Kidney (tissue), 14 donors: Measurements from ENCODE around the gene CAMK4. TPM values are rescaled to one million over a fixed set of nuclear protein-coding genes. Genes with fewer than 3 reads are reported as not detected.

ENCODE experiments used
- DNase-seq, 5 donors: peaks; one replicate each; pipeline ENCODE4 v3.0.0-alpha.2; 2013 to 2020
- FAIRE-seq: peaks from 2 replicates; lab custom pipeline; 2012; peaks lifted over from hg19 to GRCh38; lab: Jason Lieb, UNC
- H3K27ac ChIP-seq, 2 donors: one replicate each; pipeline ENCODE4 v1.7.0; 2013; ENCODE audit warnings: low read depth in 2 of 2, low read length in 2 of 2, inconsistent platforms in 1 of 2
- H3K27me3 ChIP-seq: one replicate; pipeline ENCODE4 v1.7.1; 2013; ENCODE audit warnings: low read length, inconsistent platforms; ENCODE audit not compliant: control insufficient read depth, insufficient read depth
- H3K36me3 ChIP-seq, 3 donors: one replicate each; pipeline versions ENCODE4 v1.7.0 to v1.7.1; 2013; ENCODE audit warnings: low read length in 3 of 3, control low read depth in 1 of 3, inconsistent platforms in 1 of 3; ENCODE audit not compliant: insufficient read depth in 3 of 3, control insufficient read depth in 2 of 3
- H3K4me1 ChIP-seq, 3 donors: one replicate each; pipeline versions ENCODE4 v1.7.0 to v1.7.1; 2013; ENCODE audit warnings: low read length in 3 of 3, inconsistent platforms in 1 of 3, low read depth in 1 of 3; ENCODE audit not compliant: control insufficient read depth in 2 of 3, insufficient read depth in 2 of 3
- H3K4me3 ChIP-seq, 3 donors: one replicate each; pipeline versions ENCODE4 v1.7.0 to v1.8.1; 2013; ENCODE audit warnings: low read length in 3 of 3, control low read depth in 1 of 3, inconsistent platforms in 1 of 3
- H3K9ac ChIP-seq, 3 donors: one replicate each; pipeline versions ENCODE4 v1.7.0 to v1.7.1; 2013; ENCODE audit warnings: low read length in 3 of 3, control low read depth in 1 of 3, inconsistent platforms in 1 of 3
- H3K9me3 ChIP-seq, 3 donors: one replicate each; pipeline versions ENCODE4 v1.7.0 to v1.7.1; 2013; ENCODE audit warnings: low read length in 3 of 3, control low read depth in 1 of 3, inconsistent platforms in 1 of 3; ENCODE audit not compliant: control insufficient read depth in 2 of 3, insufficient read depth in 1 of 3
- CTCF ChIP-seq: IDR thresholded peaks from 3 replicates; pipeline ENCODE4 v1.5.1; 2012; ENCODE audit warnings: mild to moderate bottlenecking, moderate library complexity, borderline replicate concordance; ENCODE audit not compliant: insufficient read depth; ENCODE audit errors: extremely low read depth
- intact Hi-C: fragments of 100-400 bp; cut with DNase I; formaldehyde crosslinking; loops from one replicate; pipeline ENCODE4 v1.11.1; 2022
- polyA plus RNA-seq: library from polyadenylated mRNA; stranded (reverse); fragments of 350-450 nt; fragmentation: Illumina TruSeq; extraction: RNeasy Lipid Tissue Mini Kit (QIAGEN cat#74804); gene quantifications from one replicate; pipeline ENCODE4 v1.2.3, GENCODE V29; 2014; ENCODE audit warnings: low read depth, low replicate concordance; ENCODE audit not compliant: insufficient read depth
- total RNA-seq: library from RNA; stranded (reverse); fragmentation: NEBNext Ultra II Directional; extraction: Animal tissue kit (Norgen Biotek cat#: 25700); gene quantifications from one replicate; pipeline ENCODE4 v1.2.1, GENCODE V29; 2021
- donor health status: control.
- donor health status: control.
- donor health status: control.
- donor health status: control.
- donor health status: control.
- donor health status: DM: yes; HTN: yes; CAD: no.
- donor health status: Normal renal cell carcinoma (clear cell type).

The CAMK4 gene
- total and polyA plus RNA-seq, 2 donors from 2014 or later, result 0.37 to 4.7 TPM

DNA sequence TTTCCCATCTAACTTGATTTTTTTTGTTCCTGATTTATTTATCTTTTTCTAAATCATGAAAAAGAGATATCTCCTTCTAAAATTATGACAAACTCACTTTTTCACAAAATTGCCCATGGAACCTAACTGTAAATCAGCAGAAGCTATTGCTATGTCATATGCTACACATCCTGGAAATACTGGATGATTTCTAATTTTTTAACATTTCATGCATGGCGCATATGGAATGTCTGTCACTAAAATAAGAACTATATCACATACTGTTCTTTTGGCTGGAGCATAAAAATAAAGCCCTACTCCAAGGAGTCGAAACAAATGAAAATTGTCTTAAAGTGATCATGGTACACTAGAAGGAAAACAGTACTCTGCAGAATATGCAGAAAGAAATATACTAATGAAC lies 60.6 kb downstream of the CAMK4 start:
- TF ChIP-seq CTCF, result no peak
- Histone ChIP-seq H3K9ac (no peak overlapping the region), H3K9me3 (no peaks in the 10 kb centered on the region), H3K36me3 (no peaks in the 10 kb centered on the region), H3K27ac (no peak overlapping the region), H3K27me3 (no peaks in the 10 kb centered on the region), H3K4me1 (no peaks in the 10 kb centered on the region), H3K4me3 (no peak overlapping the region)
- FAIRE-seq (no peak), DNase-seq (no peak)
- intact Hi-C loops, result no loop called here

DNA sequence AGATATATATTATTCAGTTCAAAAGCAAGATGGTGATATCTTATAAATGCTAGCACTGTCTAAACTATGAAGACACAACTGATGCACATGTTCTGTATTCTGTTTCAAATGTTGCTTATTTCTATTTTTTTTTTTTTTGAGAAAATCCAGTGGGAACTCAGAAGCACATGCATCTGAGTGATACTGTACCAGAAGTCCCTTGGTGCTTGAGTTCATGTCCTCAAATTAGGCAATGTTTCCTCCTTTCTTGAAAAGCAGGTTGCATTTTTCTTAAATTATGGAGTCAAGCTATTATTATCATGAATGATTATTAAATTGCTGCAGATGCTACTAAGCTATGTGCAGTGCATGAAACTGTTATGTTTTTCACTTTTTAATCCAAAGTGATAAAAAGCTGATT lies 70.4 kb downstream of the CAMK4 start:
- H3K27me3 ChIP-seq, result no peaks in the 10 kb centered on the region
- intact Hi-C loops, result no loop called here
- no peak overlapping the region for H3K9ac ChIP-seq
- no peak for FAIRE-seq
- no peak for DNase-seq
- H3K4me1 ChIP-seq, result no peaks in the 10 kb centered on the region
- H3K9me3 ChIP-seq, result no peaks in the 10 kb centered on the region
- H3K4me3 ChIP-seq, result no peak overlapping the region
- TF ChIP-seq CTCF, result no peak
- H3K27ac ChIP-seq, result no peak overlapping the region
- no peaks in the 10 kb centered on the region for H3K36me3 ChIP-seq

GRCh38 chr5:111295649-111296048 lies 71.5 kb downstream of the CAMK4 start:
- Histone ChIP-seq H3K27me3 (no peaks in the 10 kb centered on the region), H3K27ac (no peak overlapping the region), H3K4me1 (no peaks in the 10 kb centered on the region), H3K9ac (no peak overlapping the region), H3K36me3 (no peaks in the 10 kb centered on the region), H3K9me3 (peaks cover 0 to 2% (median 0%) of the 10 kb centered on the region in 3 donors), H3K4me3 (no peak overlapping the region)
- no peak for DNase-seq
- no peak for TF ChIP-seq CTCF
- FAIRE-seq, result no peak
- intact Hi-C loops, result no loop called here

GRCh38 chr5:111296570-111296969 lies 72.4 kb downstream of the CAMK4 start:
- intact Hi-C loops, result no loop called here
- no peak for DNase-seq
- Histone ChIP-seq H3K9me3 (peaks cover 0 to 2% (median 0%) of the 10 kb centered on the region in 3 donors), H3K36me3 (no peaks in the 10 kb centered on the region), H3K4me3 (no peak overlapping the region), H3K27me3 (no peaks in the 10 kb centered on the region), H3K27ac (no peak overlapping the region), H3K9ac (no peak overlapping the region), H3K4me1 (no peaks in the 10 kb centered on the region)
- no peak for FAIRE-seq
- no peak for TF ChIP-seq CTCF
